HEK293T (cell line): ENCODE results near the gene ACOXL.

Experiments used
- CTBP1 ChIP-seq: fragments of 450-650 bp; IDR thresholded peaks from 2 replicates; pipeline ENCODE4 v1.6.1; 2016; ENCODE audit warnings: borderline replicate concordance
- FOXM1 ChIP-seq: fragments of 450-650 bp; IDR thresholded peaks from 2 replicates; pipeline ENCODE4 v1.6.1; 2017; ENCODE audit warnings: mild to moderate bottlenecking, borderline replicate concordance
- HDGF ChIP-seq: fragments of 450-650 bp; IDR thresholded peaks from 2 replicates; pipeline ENCODE4 v1.6.1; 2017; ENCODE audit warnings: antibody characterized with exemption, borderline replicate concordance
- L3MBTL2 ChIP-seq: fragments of 450-650 bp; conservative IDR thresholded peaks from 2 replicates; pipeline ENCODE4 v1.6.1; 2016; ENCODE audit warnings: mild to moderate bottlenecking
- LEF1 ChIP-seq: fragments of 450-650 bp; IDR thresholded peaks from 2 replicates; pipeline ENCODE4 v1.6.1; 2017; ENCODE audit warnings: mild to moderate bottlenecking, borderline replicate concordance
- NFRKB ChIP-seq: fragments of 450-650 bp; IDR thresholded peaks from 2 replicates; pipeline ENCODE4 v1.6.1; 2016; ENCODE audit warnings: mild to moderate bottlenecking, moderate library complexity
- SP1 ChIP-seq: fragments of 450-650 bp; IDR thresholded peaks from 2 replicates; pipeline ENCODE4 v1.6.1; 2017
- SUZ12 ChIP-seq: fragments of 450-650 bp; IDR thresholded peaks from 2 replicates; pipeline ENCODE4 v1.6.1; 2016; ENCODE audit warnings: mild to moderate bottlenecking
- TARDBP ChIP-seq: fragments of 450-650 bp; IDR thresholded peaks from 2 replicates; pipeline ENCODE4 v1.6.1; 2016

DNA sequence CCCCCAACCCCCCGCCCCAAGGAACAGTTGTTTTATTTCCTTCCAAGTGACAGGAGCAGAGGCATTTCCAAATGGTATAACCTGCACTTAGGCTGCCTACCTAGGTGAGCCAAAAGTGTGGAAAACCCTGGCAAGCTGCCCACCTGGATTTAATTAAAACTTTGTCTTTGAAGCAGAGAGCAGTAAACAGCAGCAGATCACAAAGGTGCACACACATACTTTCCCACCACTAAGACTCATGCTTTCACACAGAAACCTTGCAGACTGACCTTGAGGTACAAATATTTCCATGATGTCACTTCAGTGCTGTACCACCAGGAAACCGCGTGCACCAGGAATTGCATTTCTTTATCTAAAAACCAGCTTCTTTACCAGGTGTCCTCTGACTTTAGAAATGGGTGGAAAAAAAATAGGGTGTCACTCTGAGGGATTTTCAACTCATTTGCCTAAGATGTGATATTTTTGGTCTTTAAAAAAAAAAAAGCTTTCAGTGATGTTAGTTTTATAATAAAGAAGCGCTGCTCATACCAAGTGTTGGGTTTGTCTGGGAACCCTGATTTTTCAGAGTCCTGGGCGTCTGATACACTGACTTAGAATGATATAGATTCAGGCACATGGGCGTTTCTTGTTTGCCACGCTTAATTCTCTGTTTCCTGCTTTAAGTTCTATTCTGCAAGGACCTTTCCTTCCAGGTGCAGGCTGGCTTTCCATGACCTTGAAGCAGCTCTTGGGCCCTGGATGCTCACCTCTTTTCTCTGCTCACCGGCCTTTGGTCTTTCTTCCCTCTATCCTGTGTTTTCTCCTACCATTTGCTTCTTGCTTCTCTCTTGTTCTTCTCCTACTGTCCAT, 317.6 kb downstream of the ACOXL start:
- TF ChIP-seq NFRKB, result no peak
- no peak for TF ChIP-seq LEF1
- TF ChIP-seq L3MBTL2, result 0 out of 2 replicates have a peak, but pooled peaks have one; percentile 26
- TF ChIP-seq CTBP1, result no peak
- TF ChIP-seq SUZ12, result no peak
- no peak for TF ChIP-seq FOXM1
- TF ChIP-seq SP1, result no peak
- no peak for TF ChIP-seq HDGF
- no peak for TF ChIP-seq TARDBP
